Measurements from ENCODE around the gene SERPINA5. TPM values are rescaled to one million over a fixed set of nuclear protein-coding genes. Genes with fewer than 3 reads are reported as not detected.
A peak's percentile ranks its signal among the peaks of the same experiment; 100 is the strongest.

Gene SERPINA5
- total and polyA plus RNA-seq, 2 of the 13 experiments (the other 11 are each of a cell fraction or from before 2014, with no cell fraction given), result 449 to 498 TPM

- ATAC-seq (no peak), DNase-seq (ENCODE audit: low spot score) (no peak), FAIRE-seq (no peak)
- Histone ChIP-seq H3K9ac (ENCODE audit: insufficient read depth, low read depth, low read length) (no peak overlapping the region), H3K4me3 (replicated peaks in 1 of 3; ENCODE audit: insufficient read depth in 1 of 3, low read depth in 2 of 3, low read length in 3 of 3) (no peak overlapping the region), H4K20me1 (ENCODE audit: insufficient read depth, low read length) (no peaks in the 10 kb centered on the region), H3K36me3 (replicated peaks in 1 of 2; ENCODE audit: control insufficient read depth in 1 of 2, insufficient read depth in 2 of 2, low read length in 2 of 2) (no peaks in the 10 kb centered on the region), H2AFZ (ENCODE audit: low read length) (no peak overlapping the region), H3K4me2 (ENCODE audit: low read depth, low read length) (no peak overlapping the region), H3K9me3 (ENCODE audit: low read length) (no peaks in the 10 kb centered on the region), H3K27ac (ENCODE audit: extremely low read length, insufficient read depth, low read length) (no peak overlapping the region), H3K27me3 (ENCODE audit: control insufficient read depth in 1 of 2, insufficient read depth in 2 of 2, low read length in 2 of 2) (no peaks in the 10 kb centered on the region), H3K79me2 (ENCODE audit: insufficient read depth, low read length) (no peaks in the 10 kb centered on the region), H3K4me1 (ENCODE audit: insufficient read depth, low read length) (peaks cover 99% of the 10 kb centered on the region)
- POLR2A ChIA-PET, result interaction anchor here (1.7 kb wide), 1 partner anchor 28 kb away, joined by 5 read pairs; no protein-coding TSS in a partner anchor
- in situ Hi-C loops (cut with HindIII; ENCODE audit: extremely low pct_ligation_motif_present, low pct_unique_long_range_greater_than_20kb) (loop anchor here (5.0 to 10.0 kb wide), 2 partner anchors 117 to 140 kb away; no protein-coding TSS in a partner anchor), intact Hi-C loops (cut with micrococcal nuclease; ENCODE audit: unreplicated experiment) (loop anchor here (5.0 kb wide), 2 partner anchors 37 to 138 kb away; partner anchors contain the start of gene SERPINA12)
- BruUV-seq (replicated peaks), result no TSS peak
- CTCF ChIA-PET (ENCODE audit: low intra/inter-chr PET ratio, low total read pairs), result no interaction called here
- WGBS (ENCODE audit: low lambda C conversion rate), result 79% methylated on average over 2 of the region's 7 CpGs
- TF ChIP-seq KAT7 (CRISPR knock-in tag; IDR thresholded peaks at IDR 0.05; ENCODE audit: borderline replicate concordance) (no peak), ZEB1 (IDR thresholded peaks at IDR 0.05; ENCODE audit: insufficient replicate concordance, low read depth) (no peak), CSRNP1 (CRISPR knock-in tag; IDR thresholded peaks at IDR 0.05) (no peak)
Observed at GRCh38 chr14:94544726-94545125, 36.5 kb upstream of the SERPINA5 start.

- H2AFZ ChIP-seq (ENCODE audit: low read length), result no peak overlapping the region
- H3K4me1 ChIP-seq (ENCODE audit: insufficient read depth, low read length), result peaks cover 99% of the 10 kb centered on the region
- H3K9me3 ChIP-seq (ENCODE audit: low read length), result no peaks in the 10 kb centered on the region
- no peak overlapping the region for H3K4me3 ChIP-seq (replicated peaks in 1 of 3; ENCODE audit: insufficient read depth in 1 of 3, low read depth in 2 of 3, low read length in 3 of 3)
- no peak overlapping the region for H3K4me2 ChIP-seq (ENCODE audit: low read depth, low read length)
- ChIA-PET CTCF (ENCODE audit: low intra/inter-chr PET ratio, low total read pairs) (no interaction called here), POLR2A (interaction anchor here (1.7 kb wide), 1 partner anchor 27 kb away, joined by 5 read pairs; no protein-coding TSS in a partner anchor)
- TF ChIP-seq, protein P1, sequence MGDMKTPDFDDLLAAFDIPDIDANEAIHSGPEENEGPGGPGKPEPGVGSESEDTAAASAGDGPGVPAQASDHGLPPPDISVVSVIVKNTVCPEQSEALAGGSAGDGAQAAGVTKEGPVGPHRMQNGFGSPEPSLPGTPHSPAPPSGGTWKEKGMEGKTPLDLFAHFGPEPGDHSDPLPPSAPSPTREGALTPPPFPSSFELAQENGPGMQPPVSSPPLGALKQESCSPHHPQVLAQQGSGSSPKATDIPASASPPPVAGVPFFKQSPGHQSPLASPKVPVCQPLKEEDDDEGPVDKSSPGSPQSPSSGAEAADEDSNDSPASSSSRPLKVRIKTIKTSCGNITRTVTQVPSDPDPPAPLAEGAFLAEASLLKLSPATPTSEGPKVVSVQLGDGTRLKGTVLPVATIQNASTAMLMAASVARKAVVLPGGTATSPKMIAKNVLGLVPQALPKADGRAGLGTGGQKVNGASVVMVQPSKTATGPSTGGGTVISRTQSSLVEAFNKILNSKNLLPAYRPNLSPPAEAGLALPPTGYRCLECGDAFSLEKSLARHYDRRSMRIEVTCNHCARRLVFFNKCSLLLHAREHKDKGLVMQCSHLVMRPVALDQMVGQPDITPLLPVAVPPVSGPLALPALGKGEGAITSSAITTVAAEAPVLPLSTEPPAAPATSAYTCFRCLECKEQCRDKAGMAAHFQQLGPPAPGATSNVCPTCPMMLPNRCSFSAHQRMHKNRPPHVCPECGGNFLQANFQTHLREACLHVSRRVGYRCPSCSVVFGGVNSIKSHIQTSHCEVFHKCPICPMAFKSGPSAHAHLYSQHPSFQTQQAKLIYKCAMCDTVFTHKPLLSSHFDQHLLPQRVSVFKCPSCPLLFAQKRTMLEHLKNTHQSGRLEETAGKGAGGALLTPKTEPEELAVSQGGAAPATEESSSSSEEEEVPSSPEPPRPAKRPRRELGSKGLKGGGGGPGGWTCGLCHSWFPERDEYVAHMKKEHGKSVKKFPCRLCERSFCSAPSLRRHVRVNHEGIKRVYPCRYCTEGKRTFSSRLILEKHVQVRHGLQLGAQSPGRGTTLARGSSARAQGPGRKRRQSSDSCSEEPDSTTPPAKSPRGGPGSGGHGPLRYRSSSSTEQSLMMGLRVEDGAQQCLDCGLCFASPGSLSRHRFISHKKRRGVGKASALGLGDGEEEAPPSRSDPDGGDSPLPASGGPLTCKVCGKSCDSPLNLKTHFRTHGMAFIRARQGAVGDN (CRISPR knock-in tag; IDR thresholded peaks at IDR 0.05), result 0 out of 2 replicates have a peak, but pooled peaks have one; percentile 19
- TF ChIP-seq ZNF704 (CRISPR knock-in tag; IDR thresholded peaks at IDR 0.05; ENCODE audit: borderline replicate concordance) (no peak), TOE1 (CRISPR knock-in tag; IDR thresholded peaks at IDR 0.05) (no peak), RFX1 (IDR thresholded peaks at IDR 0.05) (peak; percentile 49)
- no TSS peak for BruUV-seq (replicated peaks)
- no peaks in the 10 kb centered on the region for H3K79me2 ChIP-seq (ENCODE audit: insufficient read depth, low read length)
- H3K9ac ChIP-seq (ENCODE audit: insufficient read depth, low read depth, low read length), result no peak overlapping the region
- no peak overlapping the region for H3K27ac ChIP-seq (ENCODE audit: extremely low read length, insufficient read depth, low read length)
- in situ Hi-C loops (cut with HindIII; ENCODE audit: extremely low pct_ligation_motif_present, low pct_unique_long_range_greater_than_20kb) (loop anchor here (5.0 to 10.0 kb wide), 2 partner anchors 118 to 140 kb away; no protein-coding TSS in a partner anchor), intact Hi-C loops (cut with micrococcal nuclease; ENCODE audit: unreplicated experiment) (no loop called here)
- FAIRE-seq, result no peak
- no peaks in the 10 kb centered on the region for H4K20me1 ChIP-seq (ENCODE audit: insufficient read depth, low read length)
- DNase-seq (ENCODE audit: low spot score), result no peak
- ATAC-seq, result no peak
- no peaks in the 10 kb centered on the region for H3K36me3 ChIP-seq (replicated peaks in 1 of 2; ENCODE audit: control insufficient read depth in 1 of 2, insufficient read depth in 2 of 2, low read length in 2 of 2)
- no peaks in the 10 kb centered on the region for H3K27me3 ChIP-seq (ENCODE audit: control insufficient read depth in 1 of 2, insufficient read depth in 2 of 2, low read length in 2 of 2)
- WGBS (ENCODE audit: low lambda C conversion rate), result 93% methylated on average over 12 of the region's 15 CpGs
Observed at GRCh38 chr14:94545131-94545841, 35.9 kb upstream of the SERPINA5 start.
